Liver (tissue), 3 donors: ENCODE results near the gene IL12RB2.
"Not testable (repeated sequence)": the region's sequence is repeated elsewhere in the genome, so short reads cannot be mapped to it uniquely, and the experiment has no call there.

Experiments used
- HNF4G ChIP-seq: IDR thresholded peaks from 2 replicates; pipeline ENCODE4 v1.6.1; 2016; ENCODE audit warnings: antibody characterized with exemption
- JUND ChIP-seq, 2 donors: IDR thresholded peaks; 2 replicates each; pipeline ENCODE4 v1.6.1; 2016; ENCODE audit warnings: antibody characterized with exemption in 2 of 2
- MAX ChIP-seq: IDR thresholded peaks from 2 replicates; pipeline ENCODE4 v1.6.1; 2016; ENCODE audit warnings: antibody characterized with exemption
- YY1 ChIP-seq: IDR thresholded peaks from 2 replicates; pipeline ENCODE4 v1.6.1; 2016; ENCODE audit warnings: antibody characterized with exemption, mild to moderate bottlenecking
- TF ChIP-seq, protein P1 (sequence below): fragments of 150-350 bp; IDR thresholded peaks from 2 replicates; pipeline ENCODE4 v1.5.1; 2017; ENCODE audit warnings: improper control_type of control experiment, low read depth, low read length; ENCODE audit not compliant: missing input control
- TF ChIP-seq, protein P2 (sequence below): IDR thresholded peaks from 2 replicates; pipeline ENCODE4 v1.6.1; 2016; ENCODE audit warnings: antibody characterized with exemption
- TF ChIP-seq, protein P3 (sequence below): IDR thresholded peaks from 2 replicates; pipeline ENCODE4 v1.6.1; 2016; ENCODE audit warnings: antibody characterized with exemption, mild to moderate bottlenecking
- donor health status: healthy.
- donor health status: healthy.

DNA sequence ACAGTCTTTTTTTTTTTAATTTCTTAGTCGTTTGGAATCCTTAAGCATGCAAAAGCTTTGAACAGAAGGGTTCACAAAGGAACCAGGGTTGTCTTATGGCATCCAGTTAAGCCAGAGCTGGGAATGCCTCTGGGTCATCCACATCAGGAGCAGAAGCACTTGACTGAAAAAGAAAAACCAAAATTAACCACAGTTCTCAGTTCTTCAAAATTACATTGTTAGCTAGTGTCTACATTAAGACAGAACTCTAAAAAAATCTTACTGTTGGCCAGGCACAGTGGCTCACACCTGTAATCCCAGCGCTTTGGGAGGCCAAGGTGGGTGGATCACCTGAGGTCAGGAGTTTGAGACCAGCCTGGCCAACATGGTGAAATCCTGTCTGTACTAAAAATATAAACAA, 105.4 kb downstream of the IL12RB2 start:
- TF ChIP-seq, protein P1, sequence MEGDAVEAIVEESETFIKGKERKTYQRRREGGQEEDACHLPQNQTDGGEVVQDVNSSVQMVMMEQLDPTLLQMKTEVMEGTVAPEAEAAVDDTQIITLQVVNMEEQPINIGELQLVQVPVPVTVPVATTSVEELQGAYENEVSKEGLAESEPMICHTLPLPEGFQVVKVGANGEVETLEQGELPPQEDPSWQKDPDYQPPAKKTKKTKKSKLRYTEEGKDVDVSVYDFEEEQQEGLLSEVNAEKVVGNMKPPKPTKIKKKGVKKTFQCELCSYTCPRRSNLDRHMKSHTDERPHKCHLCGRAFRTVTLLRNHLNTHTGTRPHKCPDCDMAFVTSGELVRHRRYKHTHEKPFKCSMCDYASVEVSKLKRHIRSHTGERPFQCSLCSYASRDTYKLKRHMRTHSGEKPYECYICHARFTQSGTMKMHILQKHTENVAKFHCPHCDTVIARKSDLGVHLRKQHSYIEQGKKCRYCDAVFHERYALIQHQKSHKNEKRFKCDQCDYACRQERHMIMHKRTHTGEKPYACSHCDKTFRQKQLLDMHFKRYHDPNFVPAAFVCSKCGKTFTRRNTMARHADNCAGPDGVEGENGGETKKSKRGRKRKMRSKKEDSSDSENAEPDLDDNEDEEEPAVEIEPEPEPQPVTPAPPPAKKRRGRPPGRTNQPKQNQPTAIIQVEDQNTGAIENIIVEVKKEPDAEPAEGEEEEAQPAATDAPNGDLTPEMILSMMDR = not testable (repeated sequence)
- not testable (repeated sequence) for TF ChIP-seq HNF4G; MAX; YY1; JUND (IDR thresholded peaks at IDR 0.05)
- TF ChIP-seq, protein P2, sequence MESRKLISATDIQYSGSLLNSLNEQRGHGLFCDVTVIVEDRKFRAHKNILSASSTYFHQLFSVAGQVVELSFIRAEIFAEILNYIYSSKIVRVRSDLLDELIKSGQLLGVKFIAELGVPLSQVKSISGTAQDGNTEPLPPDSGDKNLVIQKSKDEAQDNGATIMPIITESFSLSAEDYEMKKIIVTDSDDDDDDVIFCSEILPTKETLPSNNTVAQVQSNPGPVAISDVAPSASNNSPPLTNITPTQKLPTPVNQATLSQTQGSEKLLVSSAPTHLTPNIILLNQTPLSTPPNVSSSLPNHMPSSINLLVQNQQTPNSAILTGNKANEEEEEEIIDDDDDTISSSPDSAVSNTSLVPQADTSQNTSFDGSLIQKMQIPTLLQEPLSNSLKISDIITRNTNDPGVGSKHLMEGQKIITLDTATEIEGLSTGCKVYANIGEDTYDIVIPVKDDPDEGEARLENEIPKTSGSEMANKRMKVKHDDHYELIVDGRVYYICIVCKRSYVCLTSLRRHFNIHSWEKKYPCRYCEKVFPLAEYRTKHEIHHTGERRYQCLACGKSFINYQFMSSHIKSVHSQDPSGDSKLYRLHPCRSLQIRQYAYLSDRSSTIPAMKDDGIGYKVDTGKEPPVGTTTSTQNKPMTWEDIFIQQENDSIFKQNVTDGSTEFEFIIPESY = not testable (repeated sequence)
- TF ChIP-seq, protein P3, sequence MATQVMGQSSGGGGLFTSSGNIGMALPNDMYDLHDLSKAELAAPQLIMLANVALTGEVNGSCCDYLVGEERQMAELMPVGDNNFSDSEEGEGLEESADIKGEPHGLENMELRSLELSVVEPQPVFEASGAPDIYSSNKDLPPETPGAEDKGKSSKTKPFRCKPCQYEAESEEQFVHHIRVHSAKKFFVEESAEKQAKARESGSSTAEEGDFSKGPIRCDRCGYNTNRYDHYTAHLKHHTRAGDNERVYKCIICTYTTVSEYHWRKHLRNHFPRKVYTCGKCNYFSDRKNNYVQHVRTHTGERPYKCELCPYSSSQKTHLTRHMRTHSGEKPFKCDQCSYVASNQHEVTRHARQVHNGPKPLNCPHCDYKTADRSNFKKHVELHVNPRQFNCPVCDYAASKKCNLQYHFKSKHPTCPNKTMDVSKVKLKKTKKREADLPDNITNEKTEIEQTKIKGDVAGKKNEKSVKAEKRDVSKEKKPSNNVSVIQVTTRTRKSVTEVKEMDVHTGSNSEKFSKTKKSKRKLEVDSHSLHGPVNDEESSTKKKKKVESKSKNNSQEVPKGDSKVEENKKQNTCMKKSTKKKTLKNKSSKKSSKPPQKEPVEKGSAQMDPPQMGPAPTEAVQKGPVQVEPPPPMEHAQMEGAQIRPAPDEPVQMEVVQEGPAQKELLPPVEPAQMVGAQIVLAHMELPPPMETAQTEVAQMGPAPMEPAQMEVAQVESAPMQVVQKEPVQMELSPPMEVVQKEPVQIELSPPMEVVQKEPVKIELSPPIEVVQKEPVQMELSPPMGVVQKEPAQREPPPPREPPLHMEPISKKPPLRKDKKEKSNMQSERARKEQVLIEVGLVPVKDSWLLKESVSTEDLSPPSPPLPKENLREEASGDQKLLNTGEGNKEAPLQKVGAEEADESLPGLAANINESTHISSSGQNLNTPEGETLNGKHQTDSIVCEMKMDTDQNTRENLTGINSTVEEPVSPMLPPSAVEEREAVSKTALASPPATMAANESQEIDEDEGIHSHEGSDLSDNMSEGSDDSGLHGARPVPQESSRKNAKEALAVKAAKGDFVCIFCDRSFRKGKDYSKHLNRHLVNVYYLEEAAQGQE = not testable (repeated sequence)
